H1 (cell line): ENCODE measurements around the gene PFDN1. TPM values are rescaled to one million over a fixed set of nuclear protein-coding genes. Genes with fewer than 3 reads are reported as not detected.

Experiments used
- CHD7 ChIP-seq: fragments of 300-600 bp; sonication (generic); IDR thresholded peaks from 2 replicates; pipeline ENCODE4 v1.7.1; 2012; ENCODE audit warnings: low read length, moderate library complexity, mild to moderate bottlenecking, inconsistent platforms; ENCODE audit not compliant: insufficient replicate concordance
- ZNF274 ChIP-seq: IDR thresholded peaks from 2 replicates; pipeline ENCODE4 v1.7.0; 2012; ENCODE audit warnings: low read length, borderline replicate concordance; ENCODE audit errors: extremely low read depth
- polyA plus RNA-seq, 7 experiments: library from polyadenylated mRNA; depleted of rRNA in 3 of 7; stranded (reverse) in 5 of 7; unstranded in 2 of 7; fragments of >200 nt in 5 of 7; fragments of 200-250 nt in 2 of 7; gene quantifications; 1 replicate in 5 of 7; 2 replicates in 1 of 7; 4 replicates in 1 of 7; pipeline versions ENCODE4 v1.2.1 to v1.2.3, GENCODE V29; 2011 to 2013; ENCODE audit warnings: missing spikeins in 2 of 7, mixed read lengths in 2 of 7
- total RNA-seq: library from RNA; stranded (reverse); fragmentation: NEBNext Ultra II Directional; extraction: Animal tissue kit (Norgen Biotek cat#: 25700); gene quantifications from 2 replicates; pipeline ENCODE4 v1.2.1, GENCODE V29; 2021

The PFDN1 gene
- total and polyA plus RNA-seq, 2 of the 8 experiments (the other 6 are each of a cell fraction or from before 2014, with no cell fraction given), result 53.0 to 89.6 TPM

GRCh38 chr5:140292212-140293036, 10.5 kb downstream of the PFDN1 start (continued):
- TF ChIP-seq CHD7 (no peak), ZNF274 (no peak)
